Measurements from ENCODE around the gene SIM2. TPM values are rescaled to one million over a fixed set of nuclear protein-coding genes. Genes with fewer than 3 reads are reported as not detected.

The SIM2 gene
- total RNA-seq, 1 donor, result not detected

DNA sequence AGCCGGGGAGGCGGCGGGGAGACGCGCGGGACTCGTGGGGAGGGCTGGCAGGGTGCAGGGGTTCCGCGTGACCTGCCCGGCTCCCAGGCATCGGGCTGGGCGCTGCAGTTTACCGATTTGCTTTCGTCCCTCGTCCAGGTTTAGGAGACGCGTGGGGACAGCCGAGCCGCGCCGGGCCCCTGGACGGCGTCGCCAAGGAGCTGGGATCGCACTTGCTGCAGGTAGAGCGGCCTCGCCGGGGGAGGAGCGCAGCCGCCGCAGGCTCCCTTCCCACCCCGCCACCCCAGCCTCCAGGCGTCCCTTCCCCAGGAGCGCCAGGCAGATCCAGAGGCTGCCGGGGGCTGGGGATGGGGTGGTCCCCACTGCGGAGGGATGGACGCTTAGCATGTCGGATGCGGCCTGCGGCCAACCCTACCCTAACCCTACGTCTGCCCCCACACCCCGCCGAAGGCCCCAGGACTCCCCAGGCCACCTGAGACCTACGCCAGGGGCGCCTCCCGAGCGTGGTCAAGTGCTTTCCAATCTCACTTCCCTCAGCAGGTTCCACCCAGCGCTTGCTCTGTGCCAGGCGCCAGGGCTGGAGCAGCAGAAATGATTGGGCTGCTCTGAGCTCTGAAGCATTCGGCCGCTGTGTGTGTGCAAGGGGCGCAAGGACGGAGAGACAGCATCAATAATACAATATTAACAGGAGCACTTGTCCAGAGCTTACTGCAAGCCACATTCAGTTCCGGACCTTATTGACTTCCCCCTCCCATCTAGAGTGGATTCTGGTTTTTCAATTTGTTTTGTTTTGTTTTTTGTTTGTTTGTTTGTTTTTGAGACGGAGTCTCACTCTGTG lies 10.3 kb downstream of the SIM2 start:
- TF ChIP-seq, protein P1, sequence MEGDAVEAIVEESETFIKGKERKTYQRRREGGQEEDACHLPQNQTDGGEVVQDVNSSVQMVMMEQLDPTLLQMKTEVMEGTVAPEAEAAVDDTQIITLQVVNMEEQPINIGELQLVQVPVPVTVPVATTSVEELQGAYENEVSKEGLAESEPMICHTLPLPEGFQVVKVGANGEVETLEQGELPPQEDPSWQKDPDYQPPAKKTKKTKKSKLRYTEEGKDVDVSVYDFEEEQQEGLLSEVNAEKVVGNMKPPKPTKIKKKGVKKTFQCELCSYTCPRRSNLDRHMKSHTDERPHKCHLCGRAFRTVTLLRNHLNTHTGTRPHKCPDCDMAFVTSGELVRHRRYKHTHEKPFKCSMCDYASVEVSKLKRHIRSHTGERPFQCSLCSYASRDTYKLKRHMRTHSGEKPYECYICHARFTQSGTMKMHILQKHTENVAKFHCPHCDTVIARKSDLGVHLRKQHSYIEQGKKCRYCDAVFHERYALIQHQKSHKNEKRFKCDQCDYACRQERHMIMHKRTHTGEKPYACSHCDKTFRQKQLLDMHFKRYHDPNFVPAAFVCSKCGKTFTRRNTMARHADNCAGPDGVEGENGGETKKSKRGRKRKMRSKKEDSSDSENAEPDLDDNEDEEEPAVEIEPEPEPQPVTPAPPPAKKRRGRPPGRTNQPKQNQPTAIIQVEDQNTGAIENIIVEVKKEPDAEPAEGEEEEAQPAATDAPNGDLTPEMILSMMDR (IDR thresholded peaks at IDR 0.05; ENCODE audit: insufficient read depth, low read depth, low read length), result no peak

DNA sequence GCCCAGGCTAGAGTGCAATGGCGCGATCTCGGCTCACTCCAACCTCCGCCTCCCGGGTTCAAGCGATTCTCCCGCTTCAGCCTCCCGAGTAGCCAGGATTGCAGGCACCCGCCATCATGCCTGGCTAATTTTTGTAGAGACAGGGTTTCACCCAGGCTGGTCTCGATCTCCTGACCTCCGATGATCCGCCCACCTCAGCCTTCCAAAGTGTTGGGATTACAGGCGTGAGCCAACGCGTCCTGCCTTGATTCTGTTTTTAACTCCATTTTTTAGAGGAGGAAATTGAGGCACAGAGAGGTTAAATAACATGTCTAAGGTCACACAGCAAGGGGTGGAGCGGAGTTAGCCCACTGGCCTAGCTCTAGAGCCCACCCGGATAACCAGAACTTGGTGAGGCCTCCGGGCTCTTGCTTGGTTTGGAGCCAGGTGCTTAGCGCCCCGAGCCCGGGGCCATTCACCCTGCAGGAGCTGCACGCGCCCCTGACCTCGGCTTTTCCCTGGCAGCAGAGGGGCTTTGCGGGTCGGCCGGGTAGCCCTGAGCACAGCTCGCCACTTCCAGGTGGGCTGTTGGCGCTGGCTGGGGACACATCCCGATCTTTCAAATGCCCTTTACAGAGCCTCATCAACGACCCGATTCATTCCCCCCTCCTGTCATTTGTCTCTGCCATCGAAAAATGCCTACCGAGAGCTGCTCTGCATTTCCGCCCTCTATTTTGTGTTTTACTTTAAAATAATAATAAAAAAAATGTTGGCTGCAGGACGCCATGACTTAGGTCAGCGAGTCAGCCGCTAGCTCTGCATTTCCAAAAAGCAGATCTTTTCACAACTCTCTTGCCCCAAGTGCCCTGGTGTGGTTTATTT lies 11.2 kb downstream of the SIM2 start:
- DNase-seq (ENCODE audit: low read depth), result no peak
- no peak overlapping the region for H3K4me3 ChIP-seq (ENCODE audit: low read depth, low read length)
- TF ChIP-seq, protein P1 (IDR thresholded peaks at IDR 0.05; ENCODE audit: insufficient read depth, low read depth, low read length), result no peak

More for the DNA sequence above, 10.3 kb downstream of the SIM2 start:
- no peak for DNase-seq (ENCODE audit: low read depth)
- H3K4me3 ChIP-seq (ENCODE audit: low read depth, low read length), result no peak overlapping the region

DNA sequence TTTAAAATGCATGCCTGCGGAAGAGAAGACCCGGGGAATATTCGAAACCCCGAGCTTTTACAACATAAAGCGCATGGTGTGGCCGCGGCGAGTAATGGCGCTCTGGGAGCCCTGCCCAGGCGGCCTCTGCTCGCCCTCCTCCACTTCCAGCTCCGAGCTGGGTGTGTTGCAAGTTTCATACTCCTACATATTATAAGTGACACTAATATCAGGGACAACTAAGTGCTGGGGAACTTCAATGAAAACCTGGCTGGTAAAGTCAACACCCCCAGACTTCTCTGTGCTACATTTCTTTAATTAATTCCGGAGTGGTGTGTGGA lies 11.8 kb downstream of the SIM2 start:
- no peak overlapping the region for H3K4me3 ChIP-seq (ENCODE audit: low read depth, low read length)
- TF ChIP-seq, protein P1 (IDR thresholded peaks at IDR 0.05; ENCODE audit: insufficient read depth, low read depth, low read length), result no peak
- DNase-seq (ENCODE audit: low read depth), result no peak

DNA sequence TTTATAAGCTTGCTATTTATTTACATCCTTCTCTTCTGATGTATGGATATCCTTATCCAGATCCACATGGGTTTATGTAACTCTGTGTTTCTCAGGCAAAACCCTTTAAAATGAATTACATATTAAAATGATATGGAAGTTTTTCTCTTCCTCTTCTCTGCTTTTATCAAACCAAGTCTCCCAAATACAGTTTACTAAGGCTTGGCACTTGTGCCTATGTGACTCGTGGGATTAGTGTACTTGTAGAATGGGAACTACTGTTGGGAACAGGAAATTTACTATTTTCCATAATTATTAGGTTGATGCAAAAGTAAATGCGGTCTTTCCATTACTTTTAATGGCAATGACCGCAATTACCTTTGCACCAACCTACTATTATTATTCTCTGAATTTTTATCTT lies 14.8 kb downstream of the SIM2 start:
- TF ChIP-seq, protein P1 (IDR thresholded peaks at IDR 0.05; ENCODE audit: insufficient read depth, low read depth, low read length), result no peak
- DNase-seq (ENCODE audit: low read depth), result no peak
- no peak overlapping the region for H3K4me3 ChIP-seq (ENCODE audit: low read depth, low read length)

DNA sequence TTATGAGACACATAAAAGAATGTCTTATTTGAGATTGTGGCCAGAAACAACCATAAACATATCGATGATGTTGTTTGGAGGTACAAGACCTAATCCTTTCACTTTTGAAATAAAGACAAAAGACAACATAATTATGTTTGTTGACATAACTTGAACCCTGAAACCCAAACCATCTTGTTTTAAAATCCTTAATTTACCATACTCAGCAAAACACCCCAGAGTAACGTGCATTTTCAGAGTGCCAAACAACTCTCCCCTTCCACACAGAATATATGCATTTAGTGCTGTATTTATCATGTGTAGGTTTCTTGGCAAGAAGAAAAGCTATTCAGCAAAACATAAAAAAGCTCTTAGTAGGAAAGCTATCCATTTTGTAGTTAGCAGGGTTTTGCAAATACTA lies 17.5 kb downstream of the SIM2 start:
- no peak for DNase-seq (ENCODE audit: low read depth)
- H3K4me3 ChIP-seq (ENCODE audit: low read depth, low read length), result no peak overlapping the region
- TF ChIP-seq, protein P1 (IDR thresholded peaks at IDR 0.05; ENCODE audit: insufficient read depth, low read depth, low read length), result no peak

DNA sequence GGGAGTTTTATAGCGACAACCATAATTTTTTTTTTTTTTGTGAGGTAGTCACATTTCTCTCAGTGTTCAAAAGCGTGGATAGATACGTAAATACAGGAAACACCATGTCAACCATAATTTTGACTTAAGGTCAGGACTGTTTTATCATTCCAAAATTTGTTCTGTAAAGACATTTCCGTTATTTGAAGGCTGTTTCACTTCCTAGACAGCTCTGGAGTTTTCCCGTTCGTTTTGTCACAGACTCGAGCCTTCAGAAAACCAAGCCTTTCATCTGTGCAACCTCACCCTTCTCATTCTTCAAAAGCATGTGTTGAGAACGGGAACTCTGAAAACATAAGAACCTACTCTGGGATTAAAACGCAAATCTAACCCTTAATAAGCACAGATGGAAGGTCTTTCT lies 17.9 kb downstream of the SIM2 start:
- H3K4me3 ChIP-seq (ENCODE audit: low read depth, low read length), result no peak overlapping the region
- TF ChIP-seq, protein P1 (IDR thresholded peaks at IDR 0.05; ENCODE audit: insufficient read depth, low read depth, low read length), result no peak
- DNase-seq (ENCODE audit: low read depth), result no peak

Measured in fibroblast of villous mesenchyme (primary cell).